H1 (cell line): ENCODE data around the gene RGCC. TPM values are rescaled to one million over a fixed set of nuclear protein-coding genes. Genes with fewer than 3 reads are reported as not detected.

Experiments
- CTCF ChIA-PET: fragments of 300-600 bp; sonication (Branson Sonifier 250); formaldehyde crosslinking; loops from one replicate; lab custom pipeline; 2021; ENCODE audit not compliant: partially characterized antibody; lab: Charles Lee
- POLR2A ChIA-PET: fragments of 300-600 bp; sonication (Branson Sonifier 250); formaldehyde crosslinking; loops from one replicate; lab custom pipeline; 2021; ENCODE audit warnings: inconsistent platforms; ENCODE audit not compliant: partially characterized antibody; lab: Charles Lee
- DNase-seq, 2 experiments: peaks; one replicate each; pipeline versions ENCODE4 v3.0.0 to v3.0.0-alpha.2; 2010 to 2022; ENCODE audit warnings: low spot score in 2 of 2, low read depth in 1 of 2, mixed read lengths in 1 of 2
- FAIRE-seq: peaks from 2 replicates; lab custom pipeline; 2011; peaks lifted over from hg19 to GRCh38; lab: Jason Lieb, UNC
- H2AFZ ChIP-seq: 2 replicates; pipeline ENCODE4 v1.8.1; 2012; ENCODE audit warnings: low read length, inconsistent platforms
- H2AK5ac ChIP-seq: 2 replicates; pipeline ENCODE4 v1.6.1; 2013; ENCODE audit warnings: low read depth, low read length
- H2BK120ac ChIP-seq: replicated peaks from 2 replicates; pipeline ENCODE3; 2013; ENCODE audit warnings: low read depth, low read length, inconsistent platforms
- H2BK12ac ChIP-seq: 2 replicates; pipeline ENCODE4 v1.6.1; 2013; ENCODE audit warnings: low read depth, low read length
- H2BK15ac ChIP-seq: 2 replicates; pipeline ENCODE4 v1.6.1; 2013; ENCODE audit warnings: low read length
- H2BK20ac ChIP-seq: 2 replicates; pipeline ENCODE4 v1.6.1; 2013; ENCODE audit warnings: low read length
- H2BK5ac ChIP-seq: 2 replicates; pipeline ENCODE4 v1.6.1; 2013; ENCODE audit warnings: low read depth, low read length
- H3K14ac ChIP-seq: 2 replicates; pipeline ENCODE4 v1.6.1; 2013; ENCODE audit warnings: inconsistent platforms; ENCODE audit not compliant: insufficient read length
- H3K18ac ChIP-seq: 2 replicates; pipeline ENCODE4 v1.6.1; 2013; ENCODE audit warnings: low read length; ENCODE audit errors: extremely low read depth
- H3K23ac ChIP-seq: 2 replicates; pipeline ENCODE4 v1.6.1; 2013; ENCODE audit warnings: inconsistent platforms; ENCODE audit not compliant: insufficient read length
- H3K23me2 ChIP-seq: 2 replicates; pipeline ENCODE4 v1.6.1; 2013; ENCODE audit warnings: low read depth, low read length
- H3K27ac ChIP-seq: 2 replicates; pipeline ENCODE4 v1.6.1; 2011; ENCODE audit warnings: low read depth, low read length, inconsistent platforms
- H3K27me3 ChIP-seq, 4 experiments: replicated peaks in 1 of 4; 1 replicate in 1 of 4; 2 replicates in 3 of 4; pipeline versions ENCODE4 v1.6.1 to v1.8.1; 2011 to 2013; ENCODE audit warnings: low read length in 3 of 4, mild to moderate bottlenecking in 3 of 4, inconsistent platforms in 2 of 4, mixed read lengths in 2 of 4, moderate library complexity in 1 of 4; ENCODE audit not compliant: control insufficient read depth in 3 of 4, insufficient read depth in 3 of 4; ENCODE audit errors: extremely low read depth in 1 of 4
- H3K36me3 ChIP-seq, 4 experiments: 2 replicates each; pipeline versions ENCODE4 v1.6.1 to v1.8.1; 2011 to 2013; ENCODE audit warnings: mild to moderate bottlenecking in 4 of 4, low read length in 3 of 4, moderate library complexity in 2 of 4, control low read depth in 1 of 4, inconsistent platforms in 1 of 4; ENCODE audit not compliant: insufficient read depth in 4 of 4, control insufficient read depth in 2 of 4
- H3K4ac ChIP-seq: replicated peaks from 2 replicates; pipeline ENCODE3; 2013; ENCODE audit warnings: low read length, low read depth, mixed read lengths, inconsistent platforms; ENCODE audit not compliant: insufficient read length
- H3K4me1 ChIP-seq, 4 experiments: replicated peaks in 1 of 4; 1 replicate in 1 of 4; 2 replicates in 3 of 4; pipeline versions ENCODE4 v1.6.1 to v1.8.1; 2011 to 2013; ENCODE audit warnings: low read length in 3 of 4, inconsistent platforms in 2 of 4, mixed read lengths in 1 of 4; ENCODE audit not compliant: insufficient read depth in 4 of 4, control insufficient read depth in 3 of 4
- H3K4me2 ChIP-seq, 2 experiments: 2 replicates each; pipeline versions ENCODE4 v1.6.1 to v1.8.1; 2011 to 2013; ENCODE audit warnings: low read depth in 2 of 2, low read length in 2 of 2, control low read depth in 1 of 2, inconsistent platforms in 1 of 2, mild to moderate bottlenecking in 1 of 2; ENCODE audit not compliant: insufficient read depth in 1 of 2
- H3K4me3 ChIP-seq, 4 experiments: fragments of 200-600, 300-600 bp in 1 of 4; sonication (generic), shearing (Covaris generic), sonication (Bioruptor Twin) in 1 of 4; 2 replicates each; pipeline versions ENCODE4 v1.5.1 to v1.8.1; 2011 to 2016; ENCODE audit warnings: low read length in 4 of 4, low read depth in 3 of 4, control low read depth in 2 of 4, inconsistent platforms in 2 of 4, mild to moderate bottlenecking in 2 of 4, mixed read lengths in 1 of 4, moderate library complexity in 1 of 4; ENCODE audit not compliant: insufficient read depth in 2 of 4; ENCODE audit errors: extremely low read depth in 1 of 4
- H3K56ac ChIP-seq: replicated peaks from 2 replicates; pipeline ENCODE3; 2013; ENCODE audit warnings: low read depth, mild to moderate bottlenecking, mixed read lengths, low read length, inconsistent platforms; ENCODE audit not compliant: insufficient read length
- H3K79me1 ChIP-seq: 2 replicates; pipeline ENCODE4 v1.6.1; 2013; ENCODE audit warnings: low read depth, low read length, control low read depth
- H3K79me2 ChIP-seq, 2 experiments: 2 replicates each; pipeline versions ENCODE4 v1.6.1 to v1.8.1; 2012 to 2013; ENCODE audit warnings: low read length in 2 of 2, mild to moderate bottlenecking in 2 of 2, inconsistent platforms in 1 of 2; ENCODE audit not compliant: insufficient read depth in 2 of 2, control insufficient read depth in 1 of 2
- H3K9ac ChIP-seq, 4 experiments: replicated peaks in 1 of 4; 1 replicate in 1 of 4; 2 replicates in 3 of 4; pipeline versions ENCODE4 v1.6.1 to v1.8.1; 2011 to 2013; ENCODE audit warnings: low read depth in 3 of 4, low read length in 3 of 4, control low read depth in 2 of 4, mild to moderate bottlenecking in 2 of 4, moderate library complexity in 2 of 4, inconsistent platforms in 1 of 4; ENCODE audit errors: extremely low read depth in 1 of 4
- H3K9me3 ChIP-seq, 2 experiments: 2 replicates each; pipeline versions ENCODE4 v1.6.1 to v1.8.1; 2012 to 2013; ENCODE audit warnings: mild to moderate bottlenecking in 2 of 2, moderate library complexity in 2 of 2, control low read depth in 1 of 2, inconsistent platforms in 1 of 2, low read depth in 1 of 2, low read length in 1 of 2, mixed read lengths in 1 of 2; ENCODE audit not compliant: insufficient read depth in 2 of 2
- H4K20me1 ChIP-seq, 2 experiments: replicated peaks in 1 of 2; 2 replicates each; pipeline versions ENCODE3 to v1.8.1; 2011 to 2013; ENCODE audit warnings: inconsistent platforms in 2 of 2, low read length in 2 of 2, mild to moderate bottlenecking in 1 of 2; ENCODE audit not compliant: insufficient read depth in 2 of 2, control insufficient read depth in 1 of 2
- H4K5ac ChIP-seq: 2 replicates; pipeline ENCODE4 v1.6.1; 2013; ENCODE audit warnings: low read length, low read depth, mixed read lengths, inconsistent platforms; ENCODE audit not compliant: insufficient read length
- H4K8ac ChIP-seq: 2 replicates; pipeline ENCODE4 v1.8.0; 2013; ENCODE audit warnings: mild to moderate bottlenecking, moderate library complexity, low read length, inconsistent platforms; ENCODE audit not compliant: insufficient read depth; ENCODE audit errors: extremely low read depth
- H4K91ac ChIP-seq: replicated peaks from 2 replicates; pipeline ENCODE3; 2013; ENCODE audit warnings: low read length, mixed read lengths, inconsistent platforms; ENCODE audit not compliant: insufficient read length
- ASH2L ChIP-seq: fragments of 200-600, 300-600 bp; sonication (generic); IDR thresholded peaks from one replicate; pipeline ENCODE4 v1.7.1; 2017; ENCODE audit warnings: low read length
- CBX5 ChIP-seq: fragments of 300-800, 300-1000 bp; sonication (generic); IDR thresholded peaks from 2 replicates; pipeline ENCODE4 v1.7.1; 2016; ENCODE audit warnings: antibody characterized with exemption, low read length, low read depth
- CBX8 ChIP-seq: fragments of 300-800, 300-1000 bp; sonication (generic); IDR thresholded peaks from 2 replicates; pipeline ENCODE4 v1.7.1; 2016; ENCODE audit warnings: low read depth, low read length, borderline replicate concordance
- CEBPB ChIP-seq: IDR thresholded peaks from 2 replicates; pipeline ENCODE4 v1.6.1; 2012; ENCODE audit warnings: low read depth, low read length
- EZH2 ChIP-seq: fragments of 200-600 bp; sonication (generic); IDR thresholded peaks from 2 replicates; pipeline ENCODE4 v1.7.1; 2012; ENCODE audit warnings: low read depth, mild to moderate bottlenecking, moderate library complexity, low read length, inconsistent platforms; ENCODE audit not compliant: severe bottlenecking
- HDAC2 ChIP-seq, 2 experiments: fragments of 300-600 bp in 1 of 2; sonication (generic) in 1 of 2; IDR thresholded peaks; 2 replicates each; pipeline ENCODE4 v1.6.1; 2011 to 2012; ENCODE audit warnings: low read depth in 2 of 2, low read length in 2 of 2, mild to moderate bottlenecking in 2 of 2, moderate library complexity in 2 of 2, borderline replicate concordance in 1 of 2, inconsistent platforms in 1 of 2
- HDAC6 ChIP-seq: IDR thresholded peaks from one replicate; pipeline ENCODE4 v1.7.1; 2012; ENCODE audit warnings: low read depth, mild to moderate bottlenecking, inconsistent platforms, low read length, moderate library complexity
- NRF1 ChIP-seq: IDR thresholded peaks from 2 replicates; pipeline ENCODE4 v1.6.1; 2011; ENCODE audit warnings: mild to moderate bottlenecking, low read depth, low read length, improper control_type of control experiment
- SAP30 ChIP-seq: fragments of 300-600 bp; sonication (generic); IDR thresholded peaks from 2 replicates; pipeline ENCODE4 v1.7.1; 2012; ENCODE audit warnings: low read length, moderate library complexity, mild to moderate bottlenecking, inconsistent platforms; ENCODE audit not compliant: insufficient read depth, insufficient replicate concordance
- SP4 ChIP-seq: IDR thresholded peaks from 2 replicates; pipeline ENCODE4 v1.6.1; 2012; ENCODE audit warnings: low read length, inconsistent platforms
- SRF ChIP-seq: IDR thresholded peaks from 2 replicates; pipeline ENCODE4 v1.6.1; 2011; ENCODE audit warnings: mild to moderate bottlenecking, low read depth, low read length, moderate library complexity
- SUZ12 ChIP-seq: fragments of 200-600 bp; sonication (generic); IDR thresholded peaks from 2 replicates; pipeline ENCODE4 v1.6.1; 2012; ENCODE audit warnings: mild to moderate bottlenecking, inconsistent platforms, low read length, moderate library complexity, mixed read lengths
- TCF12 ChIP-seq: IDR thresholded peaks from 2 replicates; pipeline ENCODE4 v1.6.1; 2011; ENCODE audit warnings: low read depth, mild to moderate bottlenecking, low read length
- WGBS, 2 experiments: shearing (Covaris generic) in 1 of 2; methylation state at CpG; one replicate each; pipeline versions ENCODE4 v1.1.6 to v1.1.7; 2013 to 2015; ENCODE audit warnings: low lambda C conversion rate in 2 of 2, mixed read lengths in 2 of 2, inconsistent platforms in 1 of 2, low coverage in 1 of 2, missing lambda C conversion rate in 1 of 2; ENCODE audit not compliant: insufficient replicate concordance in 2 of 2, insufficient coverage in 1 of 2, insufficient read length in 1 of 2; ENCODE audit errors: extremely low coverage in 1 of 2, missing lambda C conversion rate in 1 of 2; 5-methylcytosine and 5-hydroxymethylcytosine counted together
- polyA plus RNA-seq, 7 experiments: library from polyadenylated mRNA; depleted of rRNA in 3 of 7; stranded (reverse) in 5 of 7; unstranded in 2 of 7; fragments of >200 nt in 5 of 7; fragments of 200-250 nt in 2 of 7; gene quantifications; 1 replicate in 5 of 7; 2 replicates in 1 of 7; 4 replicates in 1 of 7; pipeline versions ENCODE4 v1.2.1 to v1.2.3, GENCODE V29; 2011 to 2013; ENCODE audit warnings: missing spikeins in 2 of 7, mixed read lengths in 2 of 7
- total RNA-seq: library from RNA; stranded (reverse); fragmentation: NEBNext Ultra II Directional; extraction: Animal tissue kit (Norgen Biotek cat#: 25700); gene quantifications from 2 replicates; pipeline ENCODE4 v1.2.1, GENCODE V29; 2021
- TF ChIP-seq, protein P1 (sequence below): IDR thresholded peaks from 2 replicates; pipeline ENCODE4 v1.6.1; 2012; ENCODE audit warnings: inconsistent platforms

The RGCC gene
- total and polyA plus RNA-seq, 2 of the 8 experiments (the other 6 are each of a cell fraction or from before 2014, with no cell fraction given): 0.41 TPM; not detected in 1

DNA sequence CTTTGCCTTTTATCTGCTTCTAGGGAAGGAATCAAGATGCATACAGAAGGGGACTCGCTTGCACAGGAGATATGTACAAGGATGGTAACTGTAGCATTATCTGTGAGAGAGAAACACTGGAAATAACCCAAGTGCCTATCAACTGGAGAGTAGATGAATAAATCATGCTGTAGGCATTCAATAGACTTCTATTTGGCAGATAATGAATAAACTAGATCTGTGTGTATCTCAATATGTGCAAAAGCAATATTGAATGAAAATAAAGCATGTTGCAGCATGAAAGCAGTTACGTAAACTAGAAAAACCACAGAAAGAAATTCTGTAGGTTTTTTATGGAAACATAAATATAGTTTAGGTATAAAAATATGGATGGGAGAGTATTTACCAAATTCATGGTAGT is 38.6 kb upstream of the RGCC start:
- ChIA-PET CTCF (interaction anchor here (1.5 kb wide), 1 partner anchor 231 kb away, joined by 3 read pairs; no protein-coding TSS in a partner anchor), POLR2A (no interaction called here)
- no peaks in the 10 kb centered on the region for H3K36me3 ChIP-seq

More for the DNA sequence above, 38.6 kb upstream of the RGCC start:
- no peak overlapping the region for H2BK15ac ChIP-seq
- no peaks in the 10 kb centered on the region for H3K79me1 ChIP-seq
- H2BK12ac ChIP-seq: no peak overlapping the region
- no peak overlapping the region for H2BK5ac ChIP-seq
- 82% methylated on average over 2 of the region's 2 CpGs; no CpG with 5 or more reads in 1 of the 2 experiments for WGBS, 2 experiments
- no peaks in the 10 kb centered on the region for H3K27me3 ChIP-seq
- H3K4me3 ChIP-seq: no peak overlapping the region
- DNase-seq (no peak), FAIRE-seq (no peak)
- no peak overlapping the region for H3K18ac ChIP-seq
- H2AFZ ChIP-seq: no peak overlapping the region
- no peaks in the 10 kb centered on the region for H3K4me1 ChIP-seq
- H3K27ac ChIP-seq: no peak overlapping the region
- TF ChIP-seq SAP30 (no peak), HDAC6 (no peak), SUZ12 (no peak), EZH2 (no peak), CBX8 (no peak), NRF1 (no peak), TCF12 (no peak), SRF (no peak), SP4 (no peak), CEBPB (no peak), HDAC2 (IDR thresholded peaks at IDR 0.05; ENCODE audit: borderline replicate concordance in 1 of 2, low read depth in 2 of 2, low read length in 2 of 2) (no peak), CBX5 (no peak), ASH2L (no peak)
- TF ChIP-seq, protein P1, sequence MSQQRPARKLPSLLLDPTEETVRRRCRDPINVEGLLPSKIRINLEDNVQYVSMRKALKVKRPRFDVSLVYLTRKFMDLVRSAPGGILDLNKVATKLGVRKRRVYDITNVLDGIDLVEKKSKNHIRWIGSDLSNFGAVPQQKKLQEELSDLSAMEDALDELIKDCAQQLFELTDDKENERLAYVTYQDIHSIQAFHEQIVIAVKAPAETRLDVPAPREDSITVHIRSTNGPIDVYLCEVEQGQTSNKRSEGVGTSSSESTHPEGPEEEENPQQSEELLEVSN: no peak
- H2BK20ac ChIP-seq: no peak overlapping the region
- H3K9me3 ChIP-seq: no peaks in the 10 kb centered on the region
- H3K79me2 ChIP-seq: no peaks in the 10 kb centered on the region
- no peak overlapping the region for H2BK120ac ChIP-seq
- H2AK5ac ChIP-seq: no peak overlapping the region
- no peaks in the 10 kb centered on the region for H3K23me2 ChIP-seq
- H4K8ac ChIP-seq: no peak overlapping the region
- no peak overlapping the region for H3K14ac ChIP-seq
- no peaks in the 10 kb centered on the region for H4K20me1 ChIP-seq
- H3K4me2 ChIP-seq: no peak overlapping the region
- H4K5ac ChIP-seq: no peak overlapping the region
- no peak overlapping the region for H3K56ac ChIP-seq
- no peak overlapping the region for H3K9ac ChIP-seq
- H4K91ac ChIP-seq: no peak overlapping the region
- no peak overlapping the region for H3K23ac ChIP-seq
- no peak overlapping the region for H3K4ac ChIP-seq
